B cell (primary cell): ENCODE data around the gene AGAP1. TPM values are rescaled to one million over a fixed set of nuclear protein-coding genes. Genes with fewer than 3 reads are reported as not detected.

Experiments
- ATAC-seq: fragments of 200-7000 bp; cut with Tn5 transposase; one replicate; pipeline ENCODE4 v1.10.0; 2021; ENCODE audit warnings: low read depth, mild to moderate bottlenecking, moderate number of reproducible peaks, moderate library complexity
- CTCF ChIA-PET: fragments of 350-600 bp; sonication (Branson Sonifier 250); formaldehyde crosslinking; loops from one replicate; lab custom pipeline; 2021; ENCODE audit warnings: antibody characterized with exemption, inconsistent platforms; lab: Charles Lee
- POLR2A ChIA-PET: fragments of 350-600 bp; sonication (Branson Sonifier 250); formaldehyde crosslinking; loops from one replicate; lab custom pipeline; 2021; ENCODE audit warnings: antibody characterized with exemption; lab: Charles Lee
- DNase-seq: peaks from one replicate; pipeline ENCODE4 v3.0.0; 2013
- H2AFZ ChIP-seq: 2 replicates; pipeline ENCODE4 v1.6.1; 2012; ENCODE audit warnings: mild to moderate bottlenecking, low read depth, low read length; ENCODE audit not compliant: insufficient read depth, poor library complexity, severe bottlenecking
- H3K27ac ChIP-seq, 2 donors: 1 replicate in 1 of 2; 2 replicates in 1 of 2; pipeline ENCODE4 v1.5.1; 2012 to 2013; ENCODE audit warnings: low read length in 2 of 2, mild to moderate bottlenecking in 2 of 2, moderate library complexity in 1 of 2
- H3K27me3 ChIP-seq, 4 experiments: fragments of 200-600 bp in 1 of 4; sonication (generic) in 1 of 4; replicated peaks in 1 of 4; 1 replicate in 2 of 4; 2 replicates in 2 of 4; pipeline versions ENCODE4 v1.6.1 to v1.7.0; 2013 to 2016; ENCODE audit warnings: low read length in 3 of 4, mild to moderate bottlenecking in 2 of 4, mixed read lengths in 1 of 4, moderate library complexity in 1 of 4; ENCODE audit not compliant: insufficient read depth in 4 of 4, control insufficient read depth in 3 of 4; ENCODE audit errors: control extremely low read depth in 1 of 4
- H3K36me3 ChIP-seq, 2 experiments: replicated peaks in 1 of 2; 1 replicate in 1 of 2; 2 replicates in 1 of 2; pipeline versions ENCODE4 v1.6.1 to v1.7.1; 2013; ENCODE audit warnings: low read length in 1 of 2; ENCODE audit not compliant: insufficient read depth in 2 of 2, control insufficient read depth in 1 of 2; ENCODE audit errors: control extremely low read depth in 1 of 2, extremely low read depth in 1 of 2
- H3K4me1 ChIP-seq, 2 donors: fragments of 200-600 bp in 1 of 2; sonication (generic) in 1 of 2; 1 replicate in 1 of 2; 2 replicates in 1 of 2; pipeline versions ENCODE4 v1.5.1 to v1.6.1; 2013 to 2017; ENCODE audit warnings: low read length in 2 of 2; ENCODE audit not compliant: control insufficient read depth in 2 of 2, insufficient read depth in 2 of 2
- H3K4me2 ChIP-seq: replicated peaks from 2 replicates; pipeline ENCODE3; 2012; ENCODE audit warnings: mild to moderate bottlenecking, low read depth, low read length; ENCODE audit not compliant: poor library complexity, severe bottlenecking
- H3K4me3 ChIP-seq, 5 experiments: fragments of 200-600 bp in 1 of 5; sonication (generic) in 1 of 5; 1 replicate in 3 of 5; 2 replicates in 2 of 5; pipeline versions ENCODE4 v1.5.1 to v1.7.0; 2011 to 2016; ENCODE audit warnings: low read length in 4 of 5, mild to moderate bottlenecking in 4 of 5, low read depth in 2 of 5, control low read depth in 1 of 5, moderate library complexity in 1 of 5; ENCODE audit not compliant: insufficient read depth in 1 of 5; ENCODE audit errors: control extremely low read depth in 1 of 5, extremely low read depth in 1 of 5
- H3K79me2 ChIP-seq: fragments of 200-600 bp; sonication (generic); one replicate; pipeline ENCODE4 v1.6.0; 2016; ENCODE audit warnings: low read length; ENCODE audit not compliant: control insufficient read depth, insufficient read depth
- H3K9ac ChIP-seq: fragments of 200-600 bp; sonication (generic); 2 replicates; pipeline ENCODE4 v1.6.1; 2017; ENCODE audit warnings: mild to moderate bottlenecking, low read length, moderate library complexity
- H3K9me3 ChIP-seq, 3 donors: one replicate each; pipeline versions ENCODE4 v1.6.1 to v1.7.1; 2013; ENCODE audit warnings: low read length in 2 of 3; ENCODE audit not compliant: control insufficient read depth in 2 of 3, insufficient read depth in 1 of 3; ENCODE audit errors: control extremely low read depth in 1 of 3
- H4K20me1 ChIP-seq: 2 replicates; pipeline ENCODE4 v1.6.0; 2012; ENCODE audit warnings: mild to moderate bottlenecking, low read length; ENCODE audit not compliant: insufficient read depth, control insufficient read depth, poor library complexity, severe bottlenecking
- H3K27ac Mint-ChIP-seq: one replicate; pipeline ENCODE4 v1.8.0; 2021; ENCODE audit warnings: mixed read lengths
- H3K27me3 Mint-ChIP-seq: one replicate; pipeline ENCODE4 v1.8.0; 2021; ENCODE audit warnings: mixed read lengths
- H3K4me1 Mint-ChIP-seq: one replicate; pipeline ENCODE4 v1.8.0; 2021; ENCODE audit warnings: mixed read lengths
- H3K4me3 Mint-ChIP-seq: one replicate; pipeline ENCODE4 v1.8.0; 2021; ENCODE audit warnings: mixed read lengths
- H3K9me3 Mint-ChIP-seq: one replicate; pipeline ENCODE4 v1.8.0; 2022; ENCODE audit warnings: mixed read lengths; ENCODE audit not compliant: insufficient read depth
- EZH2 ChIP-seq: IDR thresholded peaks from 2 replicates; pipeline ENCODE4 v1.6.1; 2012; ENCODE audit warnings: borderline replicate concordance, low read depth, mild to moderate bottlenecking, moderate library complexity, low read length; ENCODE audit not compliant: insufficient read depth, poor library complexity, severe bottlenecking
- WGBS: methylation state at CpG from one replicate; pipeline ENCODE4 v1.1.5; 2013; ENCODE audit warnings: missing lambda C conversion rate; ENCODE audit not compliant: insufficient coverage; 5-methylcytosine and 5-hydroxymethylcytosine counted together
- intact Hi-C: fragments of 100-400 bp; cut with micrococcal nuclease; formaldehyde crosslinking; loops from one replicate; pipeline ENCODE4 v1.10.0; 2022
- polyA plus RNA-seq: library from polyadenylated mRNA; depleted of rRNA; stranded (reverse); fragments of >200 nt; gene quantifications from 2 replicates; pipeline ENCODE4 v1.2.3, GENCODE V29; 2012
- total RNA-seq, 2 donors: library from RNA; stranded (reverse); fragments of 120-200 nt in 1 of 2; gene quantifications; 1 replicate in 1 of 2; 2 replicates in 1 of 2; pipeline versions ENCODE4 v1.2.3 to v1.2.4, GENCODE V29; 2013 to 2022
- TF ChIP-seq, protein P1 (sequence below): fragments of 200-600 bp; IDR thresholded peaks from one replicate; pipeline ENCODE4 v1.8.0; 2022; ENCODE audit warnings: antibody characterized with exemption, mild to moderate bottlenecking

The AGAP1 gene
- total and polyA plus RNA-seq, 2 donors (not counting 1 experiment from before 2014, with no cell fraction given) = 0.01 TPM; not detected in 1

DNA sequence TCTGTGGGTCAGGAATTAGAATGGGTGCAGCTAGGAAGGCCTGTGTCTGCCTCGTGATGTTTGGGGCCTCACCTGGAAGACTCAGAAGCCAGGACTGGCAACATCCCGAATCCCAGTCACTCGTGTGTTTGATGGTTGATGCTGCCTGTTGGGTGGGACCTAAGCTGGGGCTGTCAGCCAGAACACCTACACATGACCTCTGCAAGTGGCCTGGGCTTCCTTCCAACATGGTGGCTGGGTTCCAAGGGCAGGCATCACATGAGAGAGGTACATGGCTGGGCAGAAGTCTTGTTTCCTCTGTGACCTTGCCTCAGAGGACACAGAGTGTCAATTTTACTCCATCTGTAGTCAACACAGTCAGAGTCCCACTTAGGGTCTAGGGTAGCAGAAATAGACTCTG is 496.5 kb downstream of the AGAP1 start:
- Histone ChIP-seq H3K4me1 (no peaks in the 10 kb centered on the region), H3K27me3 (peaks cover 0 to 4% (median 0%) of the 10 kb centered on the region in 4 experiments), H3K9ac (no peak overlapping the region), H3K36me3 (no peaks in the 10 kb centered on the region), H3K27ac (no peak overlapping the region), H2AFZ (no peak overlapping the region), H3K4me3 (no peak overlapping the region), H3K79me2 (no peaks in the 10 kb centered on the region), H3K9me3 (peaks cover 0 to 20% (median 0%) of the 10 kb centered on the region in 3 donors), H4K20me1 (no peaks in the 10 kb centered on the region), H3K4me2 (no peak overlapping the region)
- no peaks in the 10 kb centered on the region for H3K4me1 Mint-ChIP-seq
- DNase-seq (no peak), ATAC-seq (no peak)
- ChIA-PET POLR2A (no interaction called here), CTCF (no interaction called here)
- intact Hi-C loops = no loop called here
- H3K27me3 Mint-ChIP-seq = peaks cover 2% of the 10 kb centered on the region
- no peak overlapping the region for H3K27ac Mint-ChIP-seq
- peaks cover 2% of the 10 kb centered on the region for H3K9me3 Mint-ChIP-seq
- H3K4me3 Mint-ChIP-seq = no peak overlapping the region
- 91% methylated on average over 2 of the region's 3 CpGs for WGBS
- TF ChIP-seq, protein P1, sequence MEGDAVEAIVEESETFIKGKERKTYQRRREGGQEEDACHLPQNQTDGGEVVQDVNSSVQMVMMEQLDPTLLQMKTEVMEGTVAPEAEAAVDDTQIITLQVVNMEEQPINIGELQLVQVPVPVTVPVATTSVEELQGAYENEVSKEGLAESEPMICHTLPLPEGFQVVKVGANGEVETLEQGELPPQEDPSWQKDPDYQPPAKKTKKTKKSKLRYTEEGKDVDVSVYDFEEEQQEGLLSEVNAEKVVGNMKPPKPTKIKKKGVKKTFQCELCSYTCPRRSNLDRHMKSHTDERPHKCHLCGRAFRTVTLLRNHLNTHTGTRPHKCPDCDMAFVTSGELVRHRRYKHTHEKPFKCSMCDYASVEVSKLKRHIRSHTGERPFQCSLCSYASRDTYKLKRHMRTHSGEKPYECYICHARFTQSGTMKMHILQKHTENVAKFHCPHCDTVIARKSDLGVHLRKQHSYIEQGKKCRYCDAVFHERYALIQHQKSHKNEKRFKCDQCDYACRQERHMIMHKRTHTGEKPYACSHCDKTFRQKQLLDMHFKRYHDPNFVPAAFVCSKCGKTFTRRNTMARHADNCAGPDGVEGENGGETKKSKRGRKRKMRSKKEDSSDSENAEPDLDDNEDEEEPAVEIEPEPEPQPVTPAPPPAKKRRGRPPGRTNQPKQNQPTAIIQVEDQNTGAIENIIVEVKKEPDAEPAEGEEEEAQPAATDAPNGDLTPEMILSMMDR = no peak
- TF ChIP-seq EZH2 = no peak

DNA sequence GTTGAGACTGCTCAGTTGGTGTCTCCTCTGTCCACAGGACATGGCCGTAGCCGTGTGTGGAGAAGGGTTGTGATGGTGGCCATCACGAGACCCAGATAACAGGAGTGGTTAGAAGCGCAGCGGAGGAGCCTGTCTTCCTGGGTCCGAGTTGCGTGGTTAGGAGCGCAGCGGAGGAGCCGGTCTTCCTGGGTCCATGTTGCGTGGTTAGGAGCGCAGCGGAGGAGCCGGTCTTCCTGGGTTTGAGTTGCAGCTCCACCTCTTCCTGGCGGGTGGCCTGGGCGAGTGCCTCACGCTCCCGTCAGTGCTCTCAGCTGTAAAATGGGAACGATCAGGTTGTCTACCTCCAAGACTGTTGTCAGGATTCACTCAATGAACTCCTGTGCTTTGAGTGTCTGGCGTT is 498.2 kb downstream of the AGAP1 start:
- 98% methylated on average over 18 of the region's 20 CpGs for whole genome bisulfite sequencing
- Histone ChIP-seq H3K9me3 (peaks cover 0 to 20% (median 0%) of the 10 kb centered on the region in 3 donors), H3K4me3 (no peak overlapping the region), H3K4me2 (no peak overlapping the region), H3K27ac (no peak overlapping the region), H3K9ac (no peak overlapping the region), H3K27me3 (peaks cover 0 to 4% (median 0%) of the 10 kb centered on the region in 4 experiments), H3K79me2 (no peaks in the 10 kb centered on the region), H3K36me3 (no peaks in the 10 kb centered on the region), H4K20me1 (no peaks in the 10 kb centered on the region), H2AFZ (no peak overlapping the region), H3K4me1 (no peaks in the 10 kb centered on the region)
- H3K27me3 Mint-ChIP-seq = no peaks in the 10 kb centered on the region
- ATAC-seq = no peak
- H3K27ac Mint-ChIP-seq = no peak overlapping the region
- intact Hi-C loops = no loop called here
- ChIA-PET CTCF (no interaction called here), POLR2A (no interaction called here)
- H3K9me3 Mint-ChIP-seq = peaks cover 2% of the 10 kb centered on the region
- no peaks in the 10 kb centered on the region for H3K4me1 Mint-ChIP-seq
- TF ChIP-seq EZH2 = no peak
- TF ChIP-seq, protein P1 = no peak
- H3K4me3 Mint-ChIP-seq = no peak overlapping the region
- DNase-seq = no peak
